CD4-positive, alpha-beta T cell (primary cell): ENCODE measurements around the gene FAM114A2. TPM values are rescaled to one million over a fixed set of nuclear protein-coding genes. Genes with fewer than 3 reads are reported as not detected.

Experiments used
- ATAC-seq: fragments of 200-7000 bp; cut with Tn5 transposase; one replicate; pipeline ENCODE4 v1.10.0; 2022; ENCODE audit warnings: mild to moderate bottlenecking; ENCODE audit not compliant: poor library complexity
- CTCF ChIA-PET: fragments of 350-600 bp; sonication (Branson Sonifier 250); formaldehyde crosslinking; loops from one replicate; lab custom pipeline; 2021; ENCODE audit warnings: antibody characterized with exemption, inconsistent platforms; lab: Charles Lee
- POLR2A ChIA-PET: fragments of 350-600 bp; sonication (Branson Sonifier 250); formaldehyde crosslinking; loops from one replicate; lab custom pipeline; 2021; ENCODE audit warnings: antibody characterized with exemption, inconsistent platforms; lab: Charles Lee
- DNase-seq, 14 experiments: peaks; one replicate each; pipeline ENCODE4 v3.0.0-alpha.2; 2013 to 2020; ENCODE audit warnings: mixed read lengths in 2 of 14
- H3K27ac ChIP-seq, 2 donors: one replicate each; pipeline versions ENCODE4 v1.5.1 to v1.7.0; 2013; ENCODE audit warnings: low read length in 2 of 2, low read depth in 1 of 2, mild to moderate bottlenecking in 1 of 2
- H3K27me3 ChIP-seq, 2 experiments: 1 replicate in 1 of 2; 2 replicates in 1 of 2; pipeline versions ENCODE4 v1.6.1 to v1.7.0; 2013; ENCODE audit warnings: low read length in 2 of 2, control low read depth in 1 of 2, mild to moderate bottlenecking in 1 of 2, moderate library complexity in 1 of 2; ENCODE audit not compliant: insufficient read depth in 2 of 2, control insufficient read depth in 1 of 2
- H3K36me3 ChIP-seq: one replicate; pipeline ENCODE4 v1.6.1; 2013; ENCODE audit warnings: low read length, control low read depth; ENCODE audit not compliant: insufficient read depth
- H3K4me1 ChIP-seq: one replicate; pipeline ENCODE4 v1.6.1; 2013; ENCODE audit warnings: low read length, control low read depth; ENCODE audit not compliant: insufficient read depth
- H3K4me3 ChIP-seq: one replicate; pipeline ENCODE4 v1.5.1; 2013; ENCODE audit warnings: mild to moderate bottlenecking, low read length, moderate library complexity
- H3K9me3 ChIP-seq, 2 experiments: 1 replicate in 1 of 2; 2 replicates in 1 of 2; pipeline versions ENCODE4 v1.6.1 to v1.7.0; 2013; ENCODE audit warnings: low read length in 2 of 2, mild to moderate bottlenecking in 2 of 2, control low read depth in 1 of 2, moderate library complexity in 1 of 2; ENCODE audit not compliant: control insufficient read depth in 1 of 2, insufficient read depth in 1 of 2
- H3K27ac Mint-ChIP-seq: one replicate; pipeline ENCODE4 v1.8.0; 2020; ENCODE audit warnings: mixed read lengths
- H3K27me3 Mint-ChIP-seq: one replicate; pipeline ENCODE4 v1.8.0; 2021; ENCODE audit warnings: mixed read lengths
- H3K36me3 Mint-ChIP-seq: one replicate; pipeline ENCODE4 v1.8.0; 2021; ENCODE audit warnings: low read depth, mixed read lengths
- H3K4me1 Mint-ChIP-seq: one replicate; pipeline ENCODE4 v1.8.0; 2021; ENCODE audit warnings: low read depth, mixed read lengths
- H3K4me3 Mint-ChIP-seq: one replicate; pipeline ENCODE4 v1.8.0; 2020; ENCODE audit warnings: mild to moderate bottlenecking, mixed read lengths
- H3K9me3 Mint-ChIP-seq: one replicate; pipeline ENCODE4 v1.8.0; 2020; ENCODE audit warnings: mixed read lengths
- CTCF ChIP-seq: fragments of 200-600 bp; IDR thresholded peaks from one replicate; pipeline ENCODE4 v1.8.0; 2022; ENCODE audit warnings: antibody characterized with exemption, mild to moderate bottlenecking
- intact Hi-C, 2 experiments: fragments of 100-400 bp; cut with DNase I in 1 of 2; cut with micrococcal nuclease in 1 of 2; formaldehyde crosslinking; loops; one replicate each; pipeline versions ENCODE4 v1.15.1 to v1.9.0; 2023 to 2025; cut with DNase I, micrococcal nuclease
- total RNA-seq, 174 experiments: library from RNA in 2 of 174; stranded (reverse) in 2 of 174; gene quantifications; one replicate each; pipeline ENCODE4 v1.2.3 and lab custom pipeline; 2021 to 2026

The FAM114A2 gene
- total RNA-seq, 2 experiments from 2014 or later, result 21.9 to 23.3 TPM

GRCh38 chr5:153974131-153974812 is 64.4 kb downstream of the FAM114A2 start:
- Mint-ChIP-seq H3K27ac (no peak overlapping the region), H3K4me3 (no peak overlapping the region), H3K27me3 (peaks cover 12% of the 10 kb centered on the region), H3K9me3 (no peaks in the 10 kb centered on the region), H3K4me1 (no peaks in the 10 kb centered on the region), H3K36me3 (no peaks in the 10 kb centered on the region)
- CTCF ChIA-PET, result interaction anchor here (1.0 to 3.8 kb wide), 3 partner anchors 9 to 459 kb away, joined by 3 to 18 read pairs (median 5); no protein-coding TSS in a partner anchor
- intact Hi-C loops, result loop anchor here (1.0 to 10.0 kb wide), 6 partner anchors 98 to 668 kb away; no protein-coding TSS in a partner anchor
- Histone ChIP-seq H3K9me3 (no peaks in the 10 kb centered on the region), H3K36me3 (no peaks in the 10 kb centered on the region), H3K27me3 (peaks cover 0 to 5% of the 10 kb centered on the region in 2 experiments), H3K4me1 (peaks cover 3% of the 10 kb centered on the region), H3K4me3 (no peak overlapping the region), H3K27ac (no peak overlapping the region)
- DNase-seq, result peak in 5 of 14 experiments; percentile 10 to 62 (median 40)
- POLR2A ChIA-PET, result no interaction called here
- peak; percentile 69 for TF ChIP-seq CTCF
- ATAC-seq, result peak; percentile 49

- no peak overlapping the region for H3K4me3 ChIP-seq
- ATAC-seq (no peak), DNase-seq (no peak)
- H3K36me3 Mint-ChIP-seq, result no peaks in the 10 kb centered on the region
- H3K36me3 ChIP-seq, result no peaks in the 10 kb centered on the region
- ChIA-PET POLR2A (no interaction called here), CTCF (no interaction called here)
- no peaks in the 10 kb centered on the region for H3K27me3 ChIP-seq
- TF ChIP-seq CTCF, result no peak
- H3K4me1 Mint-ChIP-seq, result no peaks in the 10 kb centered on the region
- H3K9me3 Mint-ChIP-seq, result no peaks in the 10 kb centered on the region
- peaks cover 3% of the 10 kb centered on the region for H3K4me1 ChIP-seq
- H3K27ac Mint-ChIP-seq, result no peak overlapping the region
- no peak overlapping the region for H3K27ac ChIP-seq
- H3K27me3 Mint-ChIP-seq, result peaks cover 12% of the 10 kb centered on the region
- no peaks in the 10 kb centered on the region for H3K9me3 ChIP-seq
- no peak overlapping the region for H3K4me3 Mint-ChIP-seq
- intact Hi-C loops, result loop anchor here (5.0 to 10.0 kb wide), 3 partner anchors 100 to 670 kb away; no protein-coding TSS in a partner anchor
Observed at GRCh38 chr5:153972240-153972639, 66.5 kb downstream of the FAM114A2 start.

GRCh38 chr5:153970496-153970895 is 68.2 kb downstream of the FAM114A2 start:
- Histone ChIP-seq H3K27me3 (peaks cover 0 to 2% of the 10 kb centered on the region in 2 experiments), H3K27ac (no peak overlapping the region), H3K36me3 (no peaks in the 10 kb centered on the region), H3K4me1 (peaks cover 3% of the 10 kb centered on the region), H3K4me3 (no peak overlapping the region), H3K9me3 (no peaks in the 10 kb centered on the region)
- ATAC-seq (no peak), DNase-seq (no peak)
- Mint-ChIP-seq H3K4me3 (no peak overlapping the region), H3K9me3 (no peaks in the 10 kb centered on the region), H3K27me3 (peaks cover 5% of the 10 kb centered on the region), H3K4me1 (no peaks in the 10 kb centered on the region), H3K27ac (no peak overlapping the region), H3K36me3 (no peaks in the 10 kb centered on the region)
- no peak for TF ChIP-seq CTCF
- intact Hi-C loops, result loop anchor here (5.0 to 10.0 kb wide), 3 partner anchors 102 to 672 kb away; no protein-coding TSS in a partner anchor
- ChIA-PET POLR2A (no interaction called here), CTCF (no interaction called here)
